Measurements from ENCODE around the gene ACBD4. TPM values are rescaled to one million over a fixed set of nuclear protein-coding genes. Genes with fewer than 3 reads are reported as not detected.

The ACBD4 gene
- total and polyA plus RNA-seq, 2 of the 13 experiments (the other 11 are each of a cell fraction or from before 2014, with no cell fraction given), result 16.1 to 26.9 TPM

GRCh38 chr17:45135978-45136791 lies 698 bp downstream of the ACBD4 start (continued):
- TF ChIP-seq KDM5A (IDR thresholded peaks at IDR 0.05; ENCODE audit: borderline replicate concordance, low read length) (0 out of 2 replicates have a peak, but pooled peaks have one; percentile 11), DNMT1 (CRISPR knock-in tag; IDR thresholded peaks at IDR 0.05) (0 out of 2 replicates have a peak, but pooled peaks have one; percentile 4), ZBTB20 (CRISPR knock-in tag; IDR thresholded peaks at IDR 0.05; ENCODE audit: borderline replicate concordance, low read depth) (0 out of 2 replicates have a peak, but pooled peaks have one; percentile 37), POLR2G (IDR thresholded peaks at IDR 0.05; ENCODE audit: low read depth, low read length) (0 out of 2 replicates have a peak, but pooled peaks have one; percentile 9), HDAC2 (CRISPR knock-in tag; IDR thresholded peaks at IDR 0.05) (no peak), RXRA (CRISPR knock-in tag; IDR thresholded peaks at IDR 0.05) (peak; percentile 5; the same call in 1 of the 2 replicates), WIZ (CRISPR knock-in tag; IDR thresholded peaks at IDR 0.05) (peak; percentile 63), KDM2A (CRISPR knock-in tag; IDR thresholded peaks at IDR 0.05; ENCODE audit: borderline replicate concordance, low read depth) (no peak), ZC3H4 (CRISPR knock-in tag; IDR thresholded peaks at IDR 0.05; ENCODE audit: borderline replicate concordance) (0 out of 2 replicates have a peak, but pooled peaks have one; percentile 41), ZNF546 (CRISPR knock-in tag; conservative IDR thresholded peaks at IDR 0.05) (0 out of 2 replicates have a peak, but pooled peaks have one; percentile 22), ZNF773 (CRISPR knock-in tag; IDR thresholded peaks at IDR 0.05; ENCODE audit: borderline replicate concordance) (peak; percentile 9; the same call in 1 of the 2 replicates), ZNF3 (CRISPR knock-in tag; IDR thresholded peaks at IDR 0.05) (no peak), MXI1 (IDR thresholded peaks at IDR 0.05; ENCODE audit: borderline replicate concordance, low read depth, low read length) (peak; percentile 19; the same call in 1 of the 3 replicates), ZNF430 (CRISPR knock-in tag; IDR thresholded peaks at IDR 0.05) (no peak), MAFK (conservative IDR thresholded peaks at IDR 0.05 in 1 of 2, IDR thresholded peaks at IDR 0.05 in 1 of 2; ENCODE audit: low read length in 2 of 2) (no peak), HIVEP1 (CRISPR knock-in tag; IDR thresholded peaks at IDR 0.05) (peak; percentile 26; the same call in 1 of the 2 replicates), ATAD3A (CRISPR knock-in tag; IDR thresholded peaks at IDR 0.05) (no peak), AGO2 (optimal IDR thresholded peaks at IDR 0.05; ENCODE audit: low read depth, low read length) (peak; percentile 56), ZNF256 (CRISPR knock-in tag; conservative IDR thresholded peaks at IDR 0.05) (peak; percentile 8; the same call in 1 of the 2 replicates), ZNF224 (CRISPR knock-in tag; IDR thresholded peaks at IDR 0.05) (0 out of 2 replicates have a peak, but pooled peaks have one; percentile 73), MED13 (CRISPR knock-in tag; IDR thresholded peaks at IDR 0.05) (0 out of 2 replicates have a peak, but pooled peaks have one; percentile 13), ZNF468 (CRISPR knock-in tag; IDR thresholded peaks at IDR 0.05) (0 out of 2 replicates have a peak, but pooled peaks have one; percentile 43), ZNF776 (CRISPR knock-in tag; IDR thresholded peaks at IDR 0.05) (peak; percentile 0; the same call in 1 of the 2 replicates), KLF13 (CRISPR knock-in tag; IDR thresholded peaks at IDR 0.05) (0 out of 2 replicates have a peak, but pooled peaks have one; percentile 31)
